ENCODE results near the gene DRC1. TPM values are rescaled to one million over a fixed set of nuclear protein-coding genes. Genes with fewer than 3 reads are reported as not detected.

DRC1 gene
- total RNA-seq, 1 experiment from 2014 or later = not detected

GRCh38 chr2:26477126-26477910, 75.6 kb downstream of the DRC1 start:
- no peak for DNase-seq (ENCODE audit: low spot score)

- DNase-seq (ENCODE audit: low spot score) = no peak
Observed at GRCh38 chr2:26477911-26478253, 76.2 kb downstream of the DRC1 start, which contains the start of gene OTOF. OTOF (minus strand) TSS chr2:26478124.

- DNase-seq (ENCODE audit: low spot score) = no peak
Observed at GRCh38 chr2:26478366-26478765, 76.6 kb downstream of the DRC1 start.

GRCh38 chr2:26479131-26479788, 77.5 kb downstream of the DRC1 start:
- no peak for DNase-seq (ENCODE audit: low spot score)

GRCh38 chr2:26479789-26480565, 78.3 kb downstream of the DRC1 start:
- no peak for DNase-seq (ENCODE audit: low spot score)

- DNase-seq (ENCODE audit: low spot score) = no peak
Observed at GRCh38 chr2:26480566-26481423, 79.1 kb downstream of the DRC1 start.

GRCh38 chr2:26481706-26482105, 80.0 kb downstream of the DRC1 start:
- DNase-seq (ENCODE audit: low spot score) = no peak

- no peak for DNase-seq (ENCODE audit: low spot score)
Observed at GRCh38 chr2:26482211-26483026, 80.7 kb downstream of the DRC1 start.

GRCh38 chr2:26483027-26483326, 81.3 kb downstream of the DRC1 start:
- no peak for DNase-seq (ENCODE audit: low spot score)

GRCh38 chr2:26483516-26483915, 81.8 kb downstream of the DRC1 start:
- no peak for DNase-seq (ENCODE audit: low spot score)

GRCh38 chr2:26483957-26484565, 82.3 kb downstream of the DRC1 start:
- no peak for DNase-seq (ENCODE audit: low spot score)

- no peak for DNase-seq (ENCODE audit: low spot score)
Observed at GRCh38 chr2:26484579-26484978, 82.9 kb downstream of the DRC1 start.

- no peak for DNase-seq (ENCODE audit: low spot score)
Observed at GRCh38 chr2:26485099-26485498, 83.4 kb downstream of the DRC1 start.

- no peak for DNase-seq (ENCODE audit: low spot score)
Observed at GRCh38 chr2:26485725-26486418, 84.2 kb downstream of the DRC1 start.

- no peak for DNase-seq (ENCODE audit: low spot score)
Observed at GRCh38 chr2:26486789-26487188, 85.1 kb downstream of the DRC1 start.

GRCh38 chr2:26487192-26487591, 85.5 kb downstream of the DRC1 start:
- no peak for DNase-seq (ENCODE audit: low spot score)

GRCh38 chr2:26488463-26489212, 86.9 kb downstream of the DRC1 start:
- no peak for DNase-seq (ENCODE audit: low spot score)

GRCh38 chr2:26489213-26489850, 87.6 kb downstream of the DRC1 start:
- DNase-seq (ENCODE audit: low spot score) = no peak
